Liver (tissue), 9 donors: ENCODE data around the gene UNC5B. TPM values are rescaled to one million over a fixed set of nuclear protein-coding genes. Genes with fewer than 3 reads are reported as not detected.
A peak's percentile ranks its signal among the peaks of the same experiment; 100 is the strongest.

Source experiments
- DNase-seq: peaks from one replicate; pipeline ENCODE4 v3.0.0-alpha.2; 2017; ENCODE audit warnings: low spot score
- H3K27ac ChIP-seq, 2 donors: one replicate each; pipeline ENCODE4 v1.7.0; 2013; ENCODE audit warnings: inconsistent platforms in 2 of 2, low read length in 2 of 2, control low read depth in 1 of 2, low read depth in 1 of 2, mild to moderate bottlenecking in 1 of 2
- H3K27me3 ChIP-seq, 4 donors: one replicate each; pipeline versions ENCODE4 v1.6.1 to v1.7.0; 2013; ENCODE audit warnings: low read length in 3 of 4, inconsistent platforms in 1 of 4, mild to moderate bottlenecking in 1 of 4, moderate library complexity in 1 of 4; ENCODE audit not compliant: control insufficient read depth in 4 of 4, insufficient read depth in 4 of 4
- H3K36me3 ChIP-seq, 4 donors: one replicate each; pipeline versions ENCODE4 v1.6.1 to v1.7.0; 2013; ENCODE audit warnings: low read length in 3 of 4, mild to moderate bottlenecking in 3 of 4, low read depth in 1 of 4, moderate library complexity in 1 of 4; ENCODE audit not compliant: control insufficient read depth in 4 of 4, insufficient read depth in 3 of 4
- H3K4me1 ChIP-seq, 4 donors: one replicate each; pipeline versions ENCODE4 v1.6.1 to v1.7.0; 2013; ENCODE audit warnings: low read length in 3 of 4, mild to moderate bottlenecking in 3 of 4, moderate library complexity in 1 of 4; ENCODE audit not compliant: control insufficient read depth in 4 of 4, insufficient read depth in 4 of 4
- H3K4me3 ChIP-seq, 3 donors: one replicate each; pipeline versions ENCODE4 v1.6.1 to v1.7.0; 2013; ENCODE audit warnings: low read length in 3 of 3, control low read depth in 1 of 3, low read depth in 1 of 3, mild to moderate bottlenecking in 1 of 3
- H3K9ac ChIP-seq, 2 donors: one replicate each; pipeline ENCODE4 v1.7.0; 2013; ENCODE audit warnings: low read length in 2 of 2, mild to moderate bottlenecking in 2 of 2, moderate library complexity in 2 of 2, control low read depth in 1 of 2, low read depth in 1 of 2
- H3K9me3 ChIP-seq, 4 donors: one replicate each; pipeline versions ENCODE4 v1.6.1 to v1.7.0; 2013; ENCODE audit warnings: low read length in 3 of 4; ENCODE audit not compliant: control insufficient read depth in 4 of 4
- ATF3 ChIP-seq: IDR thresholded peaks from 2 replicates; pipeline ENCODE4 v1.6.1; 2016; ENCODE audit warnings: antibody characterized with exemption
- CTCF ChIP-seq: fragments of 150-350 bp; IDR thresholded peaks from 2 replicates; pipeline ENCODE4 v1.5.1; 2017; ENCODE audit warnings: improper control_type of control experiment, low read depth, low read length; ENCODE audit not compliant: missing input control
- EGR1 ChIP-seq, 2 donors: IDR thresholded peaks; 2 replicates each; pipeline ENCODE4 v1.6.1; 2016 to 2018; ENCODE audit warnings: antibody characterized with exemption in 2 of 2, low read depth in 2 of 2
- FOXA1 ChIP-seq: IDR thresholded peaks from 2 replicates; pipeline ENCODE4 v1.6.1; 2016; ENCODE audit warnings: antibody characterized with exemption
- FOXA2 ChIP-seq: IDR thresholded peaks from 2 replicates; pipeline ENCODE4 v1.6.1; 2016; ENCODE audit warnings: antibody characterized with exemption
- GABPA ChIP-seq, 2 donors: IDR thresholded peaks in 1 of 2; conservative IDR thresholded peaks in 1 of 2; 2 replicates each; pipeline ENCODE4 v1.6.1; 2016; ENCODE audit warnings: antibody characterized with exemption in 2 of 2, mild to moderate bottlenecking in 1 of 2, moderate library complexity in 1 of 2
- HNF4A ChIP-seq, 2 donors: conservative IDR thresholded peaks; 2 replicates each; pipeline ENCODE4 v1.6.1; 2016; ENCODE audit warnings: antibody characterized with exemption in 2 of 2, mild to moderate bottlenecking in 2 of 2
- HNF4G ChIP-seq: IDR thresholded peaks from 2 replicates; pipeline ENCODE4 v1.6.1; 2016; ENCODE audit warnings: antibody characterized with exemption
- MAX ChIP-seq: IDR thresholded peaks from 2 replicates; pipeline ENCODE4 v1.6.1; 2016; ENCODE audit warnings: antibody characterized with exemption
- NR2F2 ChIP-seq: IDR thresholded peaks from 2 replicates; pipeline ENCODE4 v1.6.1; 2016; ENCODE audit warnings: antibody characterized with exemption
- RAD21 ChIP-seq, 2 donors: IDR thresholded peaks; 2 replicates each; pipeline ENCODE4 v1.6.1; 2016; ENCODE audit warnings: antibody characterized with exemption in 2 of 2, mild to moderate bottlenecking in 2 of 2
- REST ChIP-seq: IDR thresholded peaks from 2 replicates; pipeline ENCODE4 v1.6.1; 2016; ENCODE audit warnings: antibody characterized with exemption, mild to moderate bottlenecking
- RXRA ChIP-seq, 2 donors: IDR thresholded peaks; 2 replicates each; pipeline ENCODE4 v1.6.1; 2017 to 2018; ENCODE audit warnings: antibody characterized with exemption in 2 of 2, mild to moderate bottlenecking in 1 of 2
- TAF1 ChIP-seq: conservative IDR thresholded peaks from 2 replicates; pipeline ENCODE4 v1.6.1; 2016; ENCODE audit warnings: antibody characterized with exemption, mild to moderate bottlenecking
- ZBTB33 ChIP-seq: IDR thresholded peaks from 2 replicates; pipeline ENCODE4 v1.6.1; 2016; ENCODE audit warnings: antibody characterized with exemption
- WGBS: extraction: QIAGEN DNeasy Blood & Tissue Kit; methylation state at CpG from one replicate; pipeline ENCODE4 v1.1.7; 2013; 5-methylcytosine and 5-hydroxymethylcytosine counted together
- polyA plus RNA-seq, 2 donors: library from polyadenylated mRNA; stranded (reverse) in 1 of 2; unstranded in 1 of 2; fragments of 200-250 nt in 1 of 2; fragments of >200 nt in 1 of 2; fragmentation: Nextera tagmentation in 1 of 2; extraction: Ambion mirVana in 1 of 2; gene quantifications; one replicate each; pipeline versions ENCODE4 v1.2.1 to v1.2.3, GENCODE V29; 2013 to 2015
- total RNA-seq, 2 donors: library from RNA; depleted of rRNA; stranded (reverse); fragments of >200 nt; gene quantifications; one replicate each; pipeline ENCODE4 v1.2.3, GENCODE V29; 2014
- donor health status: healthy.
- donor health status: healthy.
- donor health status: healthy.
- donor health status: healthy.
- donor health status: healthy.

The UNC5B gene
- total and polyA plus RNA-seq, 4 donors: 0.56 to 1.8 (median 1.3) TPM

DNA sequence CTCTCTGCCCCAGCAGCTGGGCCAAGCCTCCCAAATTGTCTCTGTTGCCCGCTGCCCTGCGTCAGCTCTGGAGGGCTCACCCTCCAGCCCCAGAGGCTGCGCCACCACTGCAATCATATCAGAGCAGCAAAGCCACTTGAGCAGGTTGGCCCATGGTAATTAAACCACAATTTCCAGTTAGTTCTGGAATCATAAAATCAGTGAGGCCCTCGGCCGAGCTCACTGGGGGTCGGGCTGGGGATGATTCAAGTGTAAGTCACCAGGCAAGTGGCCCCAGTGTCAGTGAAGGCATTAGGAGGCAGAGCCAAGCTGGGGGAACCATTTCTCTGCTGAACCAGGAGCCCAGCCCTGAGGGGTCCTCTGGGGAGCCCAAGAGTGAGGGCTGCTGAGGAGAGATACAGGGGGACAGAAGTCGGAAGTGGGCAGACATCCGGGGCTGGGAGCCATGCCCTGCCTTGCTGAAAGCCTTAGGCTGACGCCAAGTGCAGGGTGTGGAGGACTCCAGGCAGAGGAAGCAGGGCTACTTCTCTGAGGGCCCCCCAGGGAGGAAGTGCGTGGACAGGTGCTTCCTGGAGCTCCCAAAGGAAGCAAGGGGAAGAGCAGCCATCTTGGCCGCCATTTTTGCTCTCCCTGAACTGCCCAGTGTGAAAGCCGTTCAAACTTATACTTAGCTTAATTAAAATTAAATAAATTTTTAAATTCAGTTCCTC lies 77.2 kb downstream of the UNC5B start:
- H3K4me1 ChIP-seq: peaks cover 10 to 37% (median 29%) of the 10 kb centered on the region in 4 donors
- DNase-seq: no peak
- no peak overlapping the region for H3K9ac ChIP-seq
- H3K9me3 ChIP-seq: no peaks in the 10 kb centered on the region
- WGBS: 84% methylated on average over 12 of the region's 12 CpGs
- H3K36me3 ChIP-seq: no peaks in the 10 kb centered on the region
- H3K4me3 ChIP-seq: no peak overlapping the region
- H3K27ac ChIP-seq: no peak overlapping the region
- H3K27me3 ChIP-seq: no peaks in the 10 kb centered on the region
- TF ChIP-seq ATF3: no peak
- TF ChIP-seq HNF4G: no peak
- TF ChIP-seq TAF1: no peak
- TF ChIP-seq ZBTB33: no peak
- no peak for TF ChIP-seq MAX
- TF ChIP-seq CTCF: no peak
- TF ChIP-seq HNF4A (conservative IDR thresholded peaks at IDR 0.05): no peak
- no peak for TF ChIP-seq NR2F2
- TF ChIP-seq GABPA (IDR thresholded peaks at IDR 0.05 in 1 of 2, conservative IDR thresholded peaks at IDR 0.05 in 1 of 2): no peak
- no peak for TF ChIP-seq FOXA2
- no peak for TF ChIP-seq FOXA1
- no peak for TF ChIP-seq RXRA (IDR thresholded peaks at IDR 0.05)
- no peak for TF ChIP-seq RAD21 (IDR thresholded peaks at IDR 0.05)
- no peak for TF ChIP-seq REST
- TF ChIP-seq EGR1 (IDR thresholded peaks at IDR 0.05; ENCODE audit: low read depth in 2 of 2): no peak

GRCh38 chr10:71290331-71290730 lies 78.0 kb downstream of the UNC5B start:
- no peaks in the 10 kb centered on the region for H3K36me3 ChIP-seq
- peaks cover 10 to 37% (median 29%) of the 10 kb centered on the region in 4 donors for H3K4me1 ChIP-seq
- H3K27me3 ChIP-seq: no peaks in the 10 kb centered on the region
- DNase-seq: no peak
- WGBS: 62% methylated on average over 3 of the region's 3 CpGs
- no peak overlapping the region for H3K4me3 ChIP-seq
- H3K27ac ChIP-seq: no peak overlapping the region
- no peaks in the 10 kb centered on the region for H3K9me3 ChIP-seq
- TF ChIP-seq HNF4G (peak; percentile 12), HNF4A (conservative IDR thresholded peaks at IDR 0.05) (peak; percentile 81 to 82), FOXA2 (no peak), RXRA (IDR thresholded peaks at IDR 0.05) (peak in 1 of 2 donors; percentile 52), FOXA1 (no peak)
- no peak overlapping the region for H3K9ac ChIP-seq
